HepG2 (cell line): Measurements from ENCODE around the gene HOXA7. TPM values are rescaled to one million over a fixed set of nuclear protein-coding genes. Genes with fewer than 3 reads are reported as not detected.

Experiments used
- BHLHE40 ChIP-seq: IDR thresholded peaks from 2 replicates; pipeline ENCODE4 v1.6.1; 2011; ENCODE audit warnings: low read length, improper control_type of control experiment
- CBX1 ChIP-seq: IDR thresholded peaks from one replicate; pipeline ENCODE4 v1.6.1; 2016; ENCODE audit warnings: antibody characterized with exemption, low read depth
- FOSL1 ChIP-seq: sonication (generic); formaldehyde crosslinking; IDR thresholded peaks from 2 replicates; pipeline ENCODE4 v1.9.0; 2021; ENCODE audit warnings: missing genetic modification reagents, borderline replicate concordance
- HOXA7 ChIP-seq: sonication (generic); formaldehyde crosslinking; IDR thresholded peaks from 2 replicates; pipeline ENCODE4 v1.8.1; 2022; ENCODE audit warnings: mild to moderate bottlenecking, missing genetic modification reagents, moderate library complexity
- KLF13 ChIP-seq: sonication (generic); formaldehyde crosslinking; IDR thresholded peaks from 2 replicates; pipeline ENCODE4 v1.4.0; 2020; ENCODE audit warnings: mild to moderate bottlenecking, missing genetic modification reagents
- PAX8 ChIP-seq: sonication (generic); formaldehyde crosslinking; IDR thresholded peaks from 2 replicates; pipeline ENCODE4 v1.8.0; 2022; ENCODE audit warnings: mild to moderate bottlenecking, missing genetic modification reagents, borderline replicate concordance
- PITX1 ChIP-seq: sonication (generic); formaldehyde crosslinking; IDR thresholded peaks from 2 replicates; pipeline ENCODE4 v1.5.1; 2020; ENCODE audit warnings: mild to moderate bottlenecking, missing genetic modification reagents
- RNF2 ChIP-seq: fragments of 450-650 bp; conservative IDR thresholded peaks from 2 replicates; pipeline ENCODE4 v1.6.1; 2016; ENCODE audit warnings: low read depth
- SIN3B ChIP-seq: fragments of 150-350 bp; IDR thresholded peaks from 2 replicates; pipeline ENCODE4 v1.6.1; 2014; ENCODE audit warnings: low read length
- SKI ChIP-seq: fragments of 450-650 bp; IDR thresholded peaks from one replicate; pipeline ENCODE4 v1.6.1; 2018; ENCODE audit warnings: mild to moderate bottlenecking; ENCODE audit not compliant: partially characterized antibody
- STAT5B ChIP-seq: sonication (generic); formaldehyde crosslinking; IDR thresholded peaks from 2 replicates; pipeline ENCODE4 v1.4.0; 2020; ENCODE audit warnings: missing genetic modification reagents
- TAF1 ChIP-seq: sonication (generic); formaldehyde crosslinking; IDR thresholded peaks from 2 replicates; pipeline ENCODE4 v1.4.0; 2020; ENCODE audit warnings: missing genetic modification reagents
- ZFAT ChIP-seq: sonication (generic); formaldehyde crosslinking; conservative IDR thresholded peaks from 2 replicates; pipeline ENCODE4 v1.8.1; 2023; ENCODE audit warnings: missing genetic modification reagents, inconsistent platforms
- ZNF205 ChIP-seq: IDR thresholded peaks from 2 replicates; pipeline ENCODE4 v1.6.1; 2018; ENCODE audit warnings: missing biosample characterization, missing genetic modification reagents
- ZNF326 ChIP-seq: sonication (generic); formaldehyde crosslinking; IDR thresholded peaks from 2 replicates; pipeline ENCODE4 v1.4.0; 2020; ENCODE audit warnings: missing genetic modification reagents, borderline replicate concordance
- ZNF468 ChIP-seq: sonication (generic); formaldehyde crosslinking; IDR thresholded peaks from 2 replicates; pipeline ENCODE4 v1.8.0; 2022; ENCODE audit warnings: mild to moderate bottlenecking, moderate library complexity, missing genetic modification reagents
- ZNF766 ChIP-seq: sonication (generic); formaldehyde crosslinking; IDR thresholded peaks from 2 replicates; pipeline ENCODE4 v1.5.0; 2020; ENCODE audit warnings: missing genetic modification reagents, borderline replicate concordance
- polyA plus RNA-seq, 8 experiments: library from polyadenylated mRNA; depleted of rRNA in 3 of 8; stranded (reverse) in 7 of 8; unstranded in 1 of 8; fragments of >200 nt; fragmentation: Illumina TruSeq in 4 of 8; extraction: Trizol in 4 of 8; gene quantifications; 2 replicates each; pipeline versions ENCODE4 v1.2.1 to v1.2.3, GENCODE V29; 2011 to 2016; ENCODE audit warnings: low read depth in 4 of 8, missing spikeins in 1 of 8, mixed read lengths in 1 of 8; ENCODE audit not compliant: insufficient read depth in 1 of 8
- total RNA-seq, 5 experiments: library from RNA; depleted of rRNA; stranded (reverse); fragments of >200 nt; fragmentation: Illumina TruSeq; extraction: Trizol; gene quantifications; 2 replicates each; pipeline ENCODE4 v1.2.3, GENCODE V29; 2016; ENCODE audit warnings: low read depth in 1 of 5
- TF ChIP-seq, protein P1 (sequence below): IDR thresholded peaks from 2 replicates; pipeline ENCODE4 v1.6.1; 2016; ENCODE audit warnings: missing compliant biosample characterization, missing genetic modification reagents, borderline replicate concordance
- TF ChIP-seq, protein P2 (sequence below): sonication (generic); formaldehyde crosslinking; IDR thresholded peaks from 2 replicates; pipeline ENCODE4 v1.5.1; 2020; ENCODE audit warnings: missing genetic modification reagents, mild to moderate bottlenecking, borderline replicate concordance
- TF ChIP-seq, protein P3 (sequence below): sonication (generic); formaldehyde crosslinking; IDR thresholded peaks from 2 replicates; pipeline ENCODE4 v1.5.1; 2020; ENCODE audit warnings: missing genetic modification reagents, mild to moderate bottlenecking, borderline replicate concordance
- TF ChIP-seq, protein P4 (sequence below): sonication (generic); formaldehyde crosslinking; IDR thresholded peaks from 2 replicates; pipeline ENCODE4 v1.5.0; 2020; ENCODE audit warnings: missing genetic modification reagents
- TF ChIP-seq, protein P5 (sequence below): sonication (generic); formaldehyde crosslinking; IDR thresholded peaks from 2 replicates; pipeline ENCODE4 v1.4.0; 2020; ENCODE audit warnings: missing genetic modification reagents

HOXA7 gene
- total and polyA plus RNA-seq, 2 of the 13 experiments (the other 11 are each of a cell fraction or from before 2014, with no cell fraction given), result 0.05 TPM; not detected in 1

DNA sequence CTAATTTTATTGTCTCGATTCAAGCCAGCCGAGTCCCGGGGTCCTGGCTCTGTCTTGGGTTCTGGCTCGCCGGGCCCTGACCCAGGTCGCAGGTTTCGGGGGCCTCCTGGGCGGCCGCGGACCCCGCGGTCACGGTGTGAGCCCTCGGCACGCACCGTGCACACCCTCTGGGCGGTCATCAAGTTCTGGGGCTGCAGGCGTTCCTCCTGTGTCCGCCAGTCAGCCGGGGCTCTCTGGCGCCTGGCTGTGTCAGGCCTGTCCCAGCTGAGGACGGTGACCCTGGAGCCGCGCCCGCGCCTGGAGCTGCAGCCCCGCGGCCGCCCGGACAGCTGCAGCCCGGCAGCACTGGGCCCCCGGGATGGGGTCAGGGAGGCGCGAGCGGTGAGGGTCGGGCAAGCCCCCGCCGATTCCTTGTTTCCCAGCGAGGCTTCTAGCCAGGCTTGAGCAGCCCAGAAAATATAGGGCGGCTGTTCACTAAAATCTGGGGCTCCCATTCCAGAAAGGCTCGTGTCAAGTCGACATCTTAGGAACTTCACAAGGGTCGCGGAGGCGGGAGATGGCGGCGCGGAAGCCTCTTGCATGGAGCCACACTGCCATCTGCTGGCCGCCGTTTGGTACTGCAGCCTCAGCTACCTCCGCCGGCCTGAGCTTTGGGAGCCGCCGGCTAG is 4.2 kb upstream of the HOXA7 start (continued):
- TF ChIP-seq, protein P1, sequence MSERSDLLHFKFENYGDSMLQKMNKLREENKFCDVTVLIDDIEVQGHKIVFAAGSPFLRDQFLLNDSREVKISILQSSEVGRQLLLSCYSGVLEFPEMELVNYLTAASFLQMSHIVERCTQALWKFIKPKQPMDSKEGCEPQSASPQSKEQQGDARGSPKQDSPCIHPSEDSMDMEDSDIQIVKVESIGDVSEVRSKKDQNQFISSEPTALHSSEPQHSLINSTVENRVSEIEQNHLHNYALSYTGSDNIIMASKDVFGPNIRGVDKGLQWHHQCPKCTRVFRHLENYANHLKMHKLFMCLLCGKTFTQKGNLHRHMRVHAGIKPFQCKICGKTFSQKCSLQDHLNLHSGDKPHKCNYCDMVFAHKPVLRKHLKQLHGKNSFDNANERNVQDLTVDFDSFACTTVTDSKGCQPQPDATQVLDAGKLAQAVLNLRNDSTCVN, result no peak
- TF ChIP-seq BHLHE40 (no peak), FOSL1 (CRISPR knock-in tag) (no peak), PAX8 (CRISPR knock-in tag) (no peak), TAF1 (CRISPR knock-in tag) (no peak), HOXA7 (CRISPR knock-in tag) (no peak), CBX1 (no peak), PITX1 (no peak), STAT5B (CRISPR knock-in tag) (no peak), SKI (no peak), KLF13 (CRISPR knock-in tag) (no peak), ZFAT (CRISPR knock-in tag) (no peak), ZNF205 (no peak), ZNF766 (CRISPR knock-in tag) (no peak), SIN3B (no peak), RNF2 (peak; percentile 54; the same call in 1 of the 2 replicates), ZNF468 (CRISPR knock-in tag) (no peak), ZNF326 (CRISPR knock-in tag) (no peak)
- TF ChIP-seq, protein P2, sequence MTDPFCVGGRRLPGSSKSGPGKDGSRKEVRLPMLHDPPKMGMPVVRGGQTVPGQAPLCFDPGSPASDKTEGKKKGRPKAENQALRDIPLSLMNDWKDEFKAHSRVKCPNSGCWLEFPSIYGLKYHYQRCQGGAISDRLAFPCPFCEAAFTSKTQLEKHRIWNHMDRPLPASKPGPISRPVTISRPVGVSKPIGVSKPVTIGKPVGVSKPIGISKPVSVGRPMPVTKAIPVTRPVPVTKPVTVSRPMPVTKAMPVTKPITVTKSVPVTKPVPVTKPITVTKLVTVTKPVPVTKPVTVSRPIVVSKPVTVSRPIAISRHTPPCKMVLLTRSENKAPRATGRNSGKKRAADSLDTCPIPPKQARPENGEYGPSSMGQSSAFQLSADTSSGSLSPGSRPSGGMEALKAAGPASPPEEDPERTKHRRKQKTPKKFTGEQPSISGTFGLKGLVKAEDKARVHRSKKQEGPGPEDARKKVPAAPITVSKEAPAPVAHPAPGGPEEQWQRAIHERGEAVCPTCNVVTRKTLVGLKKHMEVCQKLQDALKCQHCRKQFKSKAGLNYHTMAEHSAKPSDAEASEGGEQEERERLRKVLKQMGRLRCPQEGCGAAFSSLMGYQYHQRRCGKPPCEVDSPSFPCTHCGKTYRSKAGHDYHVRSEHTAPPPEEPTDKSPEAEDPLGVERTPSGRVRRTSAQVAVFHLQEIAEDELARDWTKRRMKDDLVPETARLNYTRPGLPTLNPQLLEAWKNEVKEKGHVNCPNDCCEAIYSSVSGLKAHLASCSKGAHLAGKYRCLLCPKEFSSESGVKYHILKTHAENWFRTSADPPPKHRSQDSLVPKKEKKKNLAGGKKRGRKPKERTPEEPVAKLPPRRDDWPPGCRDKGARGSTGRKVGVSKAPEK (CRISPR knock-in tag), result no peak
- TF ChIP-seq, protein P3, sequence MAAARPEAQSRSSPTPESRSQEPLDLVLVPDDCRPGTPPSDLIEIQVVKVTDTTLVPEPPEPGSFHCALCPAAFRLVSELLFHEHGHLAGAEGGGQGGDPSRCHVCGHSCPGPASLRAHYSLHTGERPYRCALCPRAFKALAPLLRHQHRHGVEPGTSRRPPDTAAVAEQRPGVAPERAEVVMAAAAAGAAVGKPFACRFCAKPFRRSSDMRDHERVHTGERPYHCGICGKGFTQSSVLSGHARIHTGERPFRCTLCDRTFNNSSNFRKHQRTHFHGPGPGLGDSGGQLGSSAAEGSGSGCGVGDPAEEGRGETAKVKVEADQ (CRISPR knock-in tag), result no peak
- TF ChIP-seq, protein P4, sequence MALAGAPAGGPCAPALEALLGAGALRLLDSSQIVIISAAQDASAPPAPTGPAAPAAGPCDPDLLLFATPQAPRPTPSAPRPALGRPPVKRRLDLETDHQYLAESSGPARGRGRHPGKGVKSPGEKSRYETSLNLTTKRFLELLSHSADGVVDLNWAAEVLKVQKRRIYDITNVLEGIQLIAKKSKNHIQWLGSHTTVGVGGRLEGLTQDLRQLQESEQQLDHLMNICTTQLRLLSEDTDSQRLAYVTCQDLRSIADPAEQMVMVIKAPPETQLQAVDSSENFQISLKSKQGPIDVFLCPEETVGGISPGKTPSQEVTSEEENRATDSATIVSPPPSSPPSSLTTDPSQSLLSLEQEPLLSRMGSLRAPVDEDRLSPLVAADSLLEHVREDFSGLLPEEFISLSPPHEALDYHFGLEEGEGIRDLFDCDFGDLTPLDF, result no peak
- TF ChIP-seq, protein P5, sequence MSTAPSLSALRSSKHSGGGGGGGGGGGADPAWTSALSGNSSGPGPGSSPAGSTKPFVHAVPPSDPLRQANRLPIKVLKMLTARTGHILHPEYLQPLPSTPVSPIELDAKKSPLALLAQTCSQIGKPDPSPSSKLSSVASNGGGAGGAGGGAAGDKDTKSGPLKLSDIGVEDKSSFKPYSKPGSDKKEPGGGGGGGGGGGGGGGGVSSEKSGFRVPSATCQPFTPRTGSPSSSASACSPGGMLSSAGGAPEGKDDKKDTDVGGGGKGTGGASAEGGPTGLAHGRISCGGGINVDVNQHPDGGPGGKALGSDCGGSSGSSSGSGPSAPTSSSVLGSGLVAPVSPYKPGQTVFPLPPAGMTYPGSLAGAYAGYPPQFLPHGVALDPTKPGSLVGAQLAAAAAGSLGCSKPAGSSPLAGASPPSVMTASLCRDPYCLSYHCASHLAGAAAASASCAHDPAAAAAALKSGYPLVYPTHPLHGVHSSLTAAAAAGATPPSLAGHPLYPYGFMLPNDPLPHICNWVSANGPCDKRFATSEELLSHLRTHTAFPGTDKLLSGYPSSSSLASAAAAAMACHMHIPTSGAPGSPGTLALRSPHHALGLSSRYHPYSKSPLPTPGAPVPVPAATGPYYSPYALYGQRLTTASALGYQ (CRISPR knock-in tag), result no peak
